ENCODE measurements around the gene PRSS8.
"Not testable (repeated sequence)": the region's sequence is repeated elsewhere in the genome, so short reads cannot be mapped to it uniquely, and the experiment has no call there.

PRSS8 gene

DNA sequence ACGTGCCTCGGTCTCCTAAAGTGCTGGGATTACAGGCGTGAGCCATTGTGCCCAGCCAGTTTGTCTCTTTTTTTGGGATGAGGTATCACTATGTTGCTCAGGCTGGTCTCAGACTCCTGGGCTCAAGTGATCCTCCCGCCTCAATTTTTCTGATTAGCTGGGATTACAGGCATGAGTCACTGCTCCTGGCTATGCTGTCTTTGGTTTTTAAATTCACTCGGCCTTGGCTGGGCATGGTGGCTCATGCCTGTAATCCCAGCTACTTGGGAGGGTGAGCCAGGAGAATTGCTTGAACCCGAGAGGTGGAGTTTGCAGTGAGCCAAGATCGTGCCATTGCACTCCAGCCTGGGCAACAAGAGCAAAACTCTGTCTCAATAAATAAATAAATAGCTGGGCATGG is 8.9 kb upstream of the PRSS8 start:
- not testable (repeated sequence) for DNase-seq (ENCODE audit: low spot score)

DNA sequence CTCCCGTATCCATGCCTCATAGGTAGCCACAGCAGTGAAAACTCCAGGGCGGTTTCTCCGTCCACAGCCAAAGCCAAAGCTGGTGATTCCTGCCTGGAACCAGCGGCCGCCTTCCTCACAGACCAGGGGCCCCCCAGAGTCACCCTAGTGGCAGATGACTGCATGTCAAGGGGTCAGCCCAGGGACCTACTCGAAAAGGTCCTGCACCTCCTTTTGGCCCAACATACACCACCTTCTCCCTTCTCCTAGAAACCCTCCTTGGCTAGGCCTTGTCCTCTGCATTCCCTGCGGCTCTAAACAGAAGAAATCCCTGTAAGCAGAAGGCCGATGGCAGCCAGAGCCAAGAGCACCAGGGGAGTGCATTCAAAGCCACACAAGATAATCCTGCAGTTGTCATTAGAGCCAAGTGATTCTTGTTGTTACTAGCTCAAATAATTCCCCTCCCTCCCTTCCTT is 8.2 kb upstream of the PRSS8 start:
- DNase-seq (ENCODE audit: low spot score) = no peak

DNA sequence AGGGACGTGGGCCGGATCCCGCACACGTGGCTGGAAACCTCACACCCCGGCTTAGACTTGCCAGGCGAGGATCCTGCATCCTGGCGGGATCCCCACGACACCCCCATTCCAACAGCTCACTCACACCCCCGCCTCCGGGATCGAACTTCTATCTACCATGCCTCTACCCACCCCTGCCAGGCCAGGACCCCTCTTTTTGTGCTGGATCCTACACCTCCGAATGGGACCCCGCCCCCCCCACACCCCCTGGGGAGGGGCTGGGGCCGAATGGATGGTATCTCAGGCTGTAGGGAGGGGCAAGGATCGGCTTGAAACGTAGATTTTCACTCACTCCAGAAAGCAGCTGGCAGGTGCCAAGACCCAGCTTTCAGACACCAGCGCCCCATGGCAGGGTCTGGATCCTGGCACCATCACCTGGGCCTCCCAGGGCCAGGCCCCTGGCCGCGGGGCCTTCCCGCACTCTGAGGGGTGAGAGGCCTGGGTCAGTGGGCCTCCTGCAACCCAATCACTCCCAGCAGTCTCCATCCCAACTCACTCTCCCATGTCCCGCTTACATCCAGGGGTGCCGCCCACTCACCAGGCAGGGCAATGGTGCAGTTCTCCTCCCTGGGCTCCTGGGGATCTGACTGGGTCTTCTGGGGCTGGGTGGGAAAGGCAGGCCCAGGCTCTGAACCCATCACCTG is 7.6 kb upstream of the PRSS8 start:
- no peak for DNase-seq (ENCODE audit: low spot score)

DNA sequence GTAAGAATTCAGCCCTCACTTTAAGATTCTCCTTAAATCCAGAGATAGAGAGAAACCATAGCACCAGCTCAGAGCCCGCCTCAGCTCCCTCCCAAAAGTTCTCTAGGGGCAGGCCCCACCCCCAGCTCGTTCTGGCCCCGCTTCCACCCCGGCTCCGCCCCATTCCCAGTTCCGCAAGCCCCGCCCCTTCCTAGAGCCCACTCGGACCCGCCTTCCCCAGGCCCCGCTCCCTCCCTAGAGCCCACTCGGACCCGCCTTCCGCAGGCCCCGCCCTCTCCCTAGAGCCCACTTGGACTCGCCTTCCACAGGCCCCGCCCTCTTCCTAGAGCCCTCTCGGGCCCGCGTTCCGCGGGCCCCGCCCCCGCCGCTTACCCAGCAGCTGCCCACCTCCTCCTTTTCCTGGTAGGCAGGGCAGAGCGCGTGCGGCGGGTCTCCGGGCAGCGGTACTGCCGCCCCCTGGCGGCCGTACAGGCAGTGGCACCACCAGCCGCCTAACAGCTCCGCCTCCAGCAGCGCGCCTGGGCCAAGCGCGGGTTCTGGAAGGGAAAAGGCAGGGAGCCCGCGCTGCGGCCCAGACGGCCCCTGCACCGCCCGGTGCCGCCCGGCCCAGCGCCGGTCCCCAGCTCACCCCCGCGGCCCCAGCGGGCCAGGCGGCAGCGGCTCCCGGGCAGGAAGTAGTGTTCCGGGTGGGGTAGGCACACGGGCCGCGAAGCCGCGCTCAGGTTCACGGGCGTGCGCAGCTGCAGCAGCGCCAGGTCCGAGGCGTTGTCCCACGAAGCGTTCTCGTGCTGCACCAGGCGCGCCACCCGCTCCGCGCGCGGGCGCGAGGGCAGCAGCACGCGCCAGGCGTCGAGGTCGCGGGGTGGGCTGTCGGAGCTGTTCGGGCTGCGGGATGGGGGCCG is 6.8 kb upstream of the PRSS8 start:
- DNase-seq (ENCODE audit: low spot score) = peak; percentile 100

DNA sequence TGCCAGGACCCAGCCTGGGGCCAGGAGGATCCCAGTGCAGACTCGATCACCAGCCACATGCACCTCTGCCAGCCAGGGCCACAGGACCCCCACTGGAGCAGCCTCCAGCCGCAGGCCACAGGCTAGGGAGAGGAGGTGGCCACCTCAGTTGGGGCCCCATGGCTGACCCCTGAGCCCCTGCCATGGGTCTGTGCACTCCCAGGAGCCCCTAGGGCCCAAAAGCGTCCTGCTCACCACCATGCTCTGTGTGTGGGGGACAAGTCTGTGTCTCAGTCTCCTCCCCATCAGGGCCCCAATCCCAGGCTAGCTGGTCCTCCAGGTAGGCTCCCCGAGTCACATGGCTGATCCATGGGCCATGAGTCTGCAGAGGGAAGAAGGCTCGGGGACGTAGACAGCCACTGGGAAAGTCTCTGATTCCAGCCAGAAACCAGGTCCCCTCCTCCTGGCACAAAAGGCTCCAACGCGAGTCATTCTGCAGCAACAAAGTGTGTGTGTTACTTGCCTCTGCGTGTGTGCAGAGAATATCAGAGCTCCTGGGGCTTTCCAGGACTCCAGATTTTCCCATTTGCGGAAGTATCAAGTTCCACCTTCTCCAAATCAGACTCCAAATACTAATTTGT is 6.1 kb upstream of the PRSS8 start:
- DNase-seq (ENCODE audit: low spot score) = peak; percentile 39

DNA sequence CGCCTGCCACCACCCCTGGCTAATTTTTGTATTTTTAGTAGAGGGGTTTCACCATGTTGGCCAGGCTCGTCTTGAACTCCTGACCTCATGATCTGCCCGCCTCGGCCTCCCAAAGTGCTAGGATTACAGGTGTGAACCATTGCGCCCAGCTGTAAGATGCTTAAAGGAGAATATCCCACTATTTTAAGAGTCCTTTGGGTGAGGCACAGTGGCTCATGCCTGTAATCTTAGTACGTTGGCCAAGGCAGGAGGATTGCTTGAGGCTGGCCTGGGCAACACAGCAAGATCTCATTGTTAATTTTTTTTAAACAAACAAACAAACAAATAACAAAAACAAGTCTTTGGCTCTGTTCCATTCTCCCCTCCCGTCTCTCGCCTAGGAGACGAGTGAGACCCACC is 5.5 kb upstream of the PRSS8 start:
- DNase-seq (ENCODE audit: low spot score) = not testable (repeated sequence)

DNA sequence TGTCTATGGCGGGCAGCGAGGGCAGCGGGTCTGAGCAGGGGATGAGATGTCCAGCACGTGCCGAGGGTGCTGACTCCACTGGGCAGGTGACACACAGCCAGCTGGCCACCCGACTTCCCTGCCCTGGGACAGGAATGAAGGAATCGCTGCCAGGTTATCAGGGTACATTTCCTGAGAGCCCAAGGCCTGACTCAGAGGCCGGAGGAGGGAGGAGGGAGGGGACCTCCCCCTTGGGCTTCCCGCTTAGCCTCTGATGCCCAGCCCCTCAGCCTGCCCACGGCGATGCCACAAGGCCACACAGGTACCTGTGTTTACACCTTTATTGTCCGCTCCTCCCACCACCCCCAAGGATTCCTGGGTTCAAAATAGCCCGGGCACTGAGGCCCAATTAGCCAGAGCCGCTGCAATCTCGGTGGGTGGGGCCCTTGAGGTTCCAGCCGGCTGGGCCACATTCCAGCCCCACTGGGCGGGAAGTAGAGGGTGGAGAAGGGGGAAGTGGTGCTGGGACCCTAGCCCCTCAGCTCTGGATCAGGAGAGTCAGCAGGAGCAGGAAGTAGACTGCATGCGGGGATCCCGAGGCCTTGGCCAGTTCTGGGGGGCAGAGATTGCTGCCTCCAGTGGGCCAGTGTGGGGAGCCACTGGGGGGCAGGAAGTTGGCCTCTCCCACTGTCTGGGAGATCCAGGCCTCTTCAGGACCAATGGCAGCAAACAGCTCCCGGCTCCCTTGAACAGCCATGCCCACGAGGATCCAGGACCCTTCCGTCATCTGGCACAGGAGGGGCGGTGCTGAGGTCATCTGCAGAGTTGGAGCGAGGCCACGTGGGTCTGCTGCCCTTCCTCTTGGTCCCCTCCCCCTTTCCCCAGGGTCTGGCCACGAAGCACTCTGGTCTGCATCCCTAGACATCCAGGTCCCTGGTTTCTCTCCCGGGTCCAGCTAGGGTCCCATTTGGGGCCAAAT is 3.4 kb upstream of the PRSS8 start:
- DNase-seq (ENCODE audit: low spot score) = peak; percentile 61

DNA sequence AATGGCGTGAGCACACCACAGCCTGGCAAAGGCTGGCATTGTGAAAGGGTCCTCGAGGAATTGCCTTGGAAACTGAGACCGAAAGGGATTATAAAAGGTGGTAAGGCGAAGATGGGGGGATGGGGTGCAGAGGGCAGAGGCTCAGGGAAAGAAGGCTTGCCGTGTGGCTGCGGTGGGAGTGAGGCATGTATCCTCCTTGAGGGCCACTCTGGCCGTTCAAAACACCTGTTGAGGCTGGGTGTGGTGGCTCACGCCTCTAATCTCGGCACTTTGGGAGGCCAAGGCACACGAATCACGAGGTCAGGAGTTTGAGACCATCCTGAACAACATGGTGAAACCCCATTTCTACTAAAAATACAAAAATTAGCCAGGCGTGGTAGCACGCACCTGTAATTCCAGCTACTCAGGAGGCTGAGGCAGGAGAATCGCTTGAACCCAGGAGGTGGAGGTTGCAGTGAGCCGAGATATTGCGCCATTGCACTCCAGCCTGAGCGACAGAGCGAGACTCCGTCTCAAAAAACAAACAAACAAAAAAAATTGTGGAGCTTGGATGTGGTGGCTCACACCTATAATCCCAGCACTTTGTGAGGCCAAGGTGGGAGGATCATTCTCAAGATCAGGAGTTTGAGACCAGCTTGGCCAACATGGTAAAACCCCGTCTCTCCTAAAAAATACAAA is 1.4 kb upstream of the PRSS8 start:
- not testable (repeated sequence) for DNase-seq (ENCODE audit: low spot score)

DNA sequence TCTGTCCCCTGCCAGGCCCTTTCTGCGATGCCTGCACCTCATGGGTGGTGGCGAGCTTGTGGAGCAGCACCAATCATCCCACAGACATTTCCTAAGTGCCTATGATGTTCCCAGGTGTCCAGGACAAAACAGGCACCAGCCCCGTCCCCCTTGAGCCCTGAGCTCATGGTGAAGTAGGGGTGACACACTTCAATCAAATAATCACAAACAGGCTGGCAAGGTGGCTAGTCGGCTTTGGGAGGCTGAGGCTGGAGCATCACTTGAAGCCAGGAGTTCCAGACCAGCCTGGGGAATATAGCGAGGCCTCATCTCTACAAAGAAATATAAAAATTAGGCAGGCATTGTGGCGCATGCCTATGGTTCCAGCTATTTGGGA is 748 bp upstream of the PRSS8 start:
- no peak for DNase-seq (ENCODE audit: low spot score)

DNA sequence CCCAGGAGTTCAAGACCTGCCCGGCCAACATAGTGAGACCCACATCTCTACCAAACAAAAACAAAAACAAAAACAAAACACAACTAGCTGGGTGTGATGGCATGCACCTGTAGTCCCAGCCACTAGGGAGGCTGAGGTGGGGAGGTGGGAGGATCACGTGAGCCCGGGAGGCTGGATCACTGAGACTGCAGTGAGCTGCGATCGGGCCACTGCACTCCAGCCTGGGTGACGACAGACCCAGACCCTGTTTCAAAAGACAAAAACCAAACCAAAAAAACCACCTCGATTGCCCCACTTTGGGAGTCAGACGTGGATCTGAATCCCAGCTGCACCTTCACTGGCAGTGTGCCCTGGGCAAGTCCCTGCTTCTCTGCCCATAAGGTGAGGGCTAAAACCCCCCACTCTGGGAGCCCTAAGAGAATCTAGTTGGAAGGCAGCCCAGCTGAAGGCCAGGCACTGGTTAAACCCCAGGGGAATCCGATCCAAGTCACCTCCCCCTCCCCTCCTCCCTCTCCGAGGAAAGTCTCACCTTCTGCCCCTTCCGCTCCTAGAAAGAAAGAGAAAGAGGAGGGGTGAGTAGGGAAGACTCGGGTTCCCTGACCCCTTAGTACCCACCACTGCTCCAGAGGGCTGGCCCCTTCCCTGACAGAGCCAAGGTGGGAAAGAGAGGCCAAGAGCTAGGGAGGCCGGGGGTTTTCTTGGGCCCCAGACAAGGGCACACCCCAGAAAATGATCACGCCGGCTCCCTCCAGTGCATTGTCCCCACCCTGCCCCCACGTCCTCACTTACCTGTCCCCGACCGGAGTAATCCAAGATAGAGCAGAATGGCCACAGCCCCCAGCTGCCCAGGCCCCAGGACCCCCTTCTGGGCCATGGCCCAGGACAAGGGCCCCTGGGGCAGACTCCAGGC is 647 bp downstream of the PRSS8 start:
- no peak for DNase-seq (ENCODE audit: low spot score)

DNA sequence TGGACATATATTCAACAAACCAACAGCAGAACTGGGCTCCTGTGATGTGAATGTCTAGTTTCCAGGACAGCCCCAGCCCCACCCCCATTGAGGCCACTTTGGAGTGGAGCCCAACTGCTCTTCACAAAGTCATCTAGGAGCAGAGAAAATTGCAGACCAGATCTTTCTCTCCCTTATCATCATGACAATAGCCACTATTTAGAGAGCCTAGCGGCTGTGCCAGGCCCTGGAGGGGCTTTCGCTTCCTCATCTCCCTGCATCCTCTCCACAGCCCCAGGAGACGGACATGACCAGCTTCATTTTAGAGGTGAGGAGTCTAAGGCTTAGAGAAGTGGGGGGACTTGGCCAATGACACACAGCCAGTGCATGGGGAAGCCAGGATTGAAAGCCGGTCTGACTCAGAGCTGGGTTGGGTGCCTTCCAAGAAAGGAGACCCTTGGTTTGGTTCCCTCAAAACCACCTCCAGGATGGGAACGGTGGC is 1.4 kb downstream of the PRSS8 start:
- no peak for DNase-seq (ENCODE audit: low spot score)

DNA sequence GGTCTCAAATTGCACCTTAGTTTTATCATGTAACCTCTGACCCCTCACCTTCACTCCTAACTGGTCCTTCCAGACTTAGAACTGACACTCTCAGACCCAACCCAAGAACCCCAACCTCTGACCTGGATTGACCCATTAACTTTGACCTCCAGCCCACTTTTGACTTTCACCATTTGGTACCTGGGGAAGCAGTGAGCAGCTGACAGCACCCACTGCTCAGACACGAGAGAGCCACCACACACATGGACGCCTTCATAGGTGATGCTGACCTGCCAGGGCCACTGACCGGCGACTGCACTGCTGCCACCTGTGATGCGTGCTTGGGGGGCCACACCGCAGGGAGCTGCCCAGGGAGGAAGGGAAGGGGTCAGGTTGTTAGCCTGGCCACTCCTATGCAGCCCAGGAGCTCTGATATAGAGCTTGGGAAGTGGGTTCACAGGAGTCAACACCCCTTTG is 2.5 kb downstream of the PRSS8 start:
- no peak for DNase-seq (ENCODE audit: low spot score)

DNA sequence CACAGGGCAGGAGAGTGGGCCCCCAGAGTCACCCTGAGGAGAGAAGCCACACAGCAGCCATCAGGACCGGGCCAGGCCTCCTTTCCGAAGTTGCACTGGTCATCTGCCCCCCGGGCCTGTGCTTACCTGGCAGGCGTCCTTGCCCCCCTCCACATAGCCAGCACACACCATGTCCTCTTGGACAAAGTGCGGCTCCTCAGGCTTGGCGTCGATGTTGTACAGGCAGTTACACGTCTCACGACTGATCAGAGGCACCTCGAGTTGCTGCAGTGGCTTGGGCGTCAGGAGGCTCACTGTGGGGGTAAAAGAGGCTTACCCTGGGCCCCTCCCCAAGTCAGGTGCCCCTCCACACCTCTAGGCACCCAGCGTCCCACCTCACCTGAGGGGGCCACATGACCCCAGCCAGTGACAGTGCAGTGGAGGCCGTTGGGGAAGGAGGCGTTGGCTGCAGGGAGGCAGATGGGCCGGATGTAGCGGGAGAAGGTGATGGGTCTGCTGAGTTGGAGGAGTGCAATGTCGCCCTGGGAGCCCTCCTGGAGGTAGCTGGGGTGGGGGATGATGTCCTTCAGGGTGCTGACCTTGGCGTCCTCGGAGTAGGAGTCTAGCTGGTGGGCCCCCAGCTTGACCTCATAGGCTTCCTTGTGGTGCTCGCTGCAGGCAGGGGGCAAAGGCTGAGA is 3.1 kb downstream of the PRSS8 start:
- DNase-seq (ENCODE audit: low spot score) = no peak

DNA sequence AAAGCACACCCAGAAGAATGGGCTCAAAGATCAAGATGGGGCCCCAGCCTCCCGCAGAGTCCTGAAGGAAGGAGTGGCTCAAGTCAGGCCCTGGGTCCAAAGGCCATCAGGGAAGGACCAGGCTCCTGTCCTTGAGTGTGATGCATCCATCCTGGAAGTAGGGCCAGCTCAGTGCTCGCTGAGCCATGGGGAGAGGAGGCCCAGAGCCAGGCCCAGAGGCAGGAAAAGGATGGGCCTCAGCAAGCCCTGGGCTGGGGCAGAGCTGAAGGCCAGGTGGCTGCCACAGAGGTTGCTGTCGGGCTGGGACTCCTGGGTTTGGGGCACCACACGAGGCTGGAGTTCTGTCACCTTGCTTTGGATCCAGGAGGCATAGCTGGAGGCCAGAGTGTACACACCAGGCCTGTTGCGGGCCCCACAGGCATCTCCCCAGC is 3.7 kb downstream of the PRSS8 start:
- DNase-seq (ENCODE audit: low spot score) = no peak

DNA sequence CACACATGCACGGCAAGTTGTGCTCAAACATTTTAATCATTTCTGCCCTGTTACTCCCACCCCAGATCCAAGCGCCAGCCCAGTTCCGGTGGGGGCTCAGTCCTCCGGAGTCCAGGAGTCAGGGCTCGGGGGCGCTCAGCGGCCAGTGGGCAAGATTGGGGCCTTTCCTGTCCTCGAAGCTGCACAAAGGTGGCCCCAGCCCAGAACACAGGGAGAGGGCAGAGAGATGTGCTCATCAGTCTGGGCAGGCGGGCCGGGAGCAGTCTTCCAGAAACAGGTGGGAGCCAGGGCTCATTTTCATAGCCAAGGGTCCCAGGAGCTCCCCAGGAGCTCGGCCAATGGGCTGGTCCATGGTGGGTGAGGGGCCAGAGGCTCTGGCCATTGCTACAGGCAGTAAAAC is 4.1 kb downstream of the PRSS8 start:
- DNase-seq (ENCODE audit: low spot score) = no peak

DNA sequence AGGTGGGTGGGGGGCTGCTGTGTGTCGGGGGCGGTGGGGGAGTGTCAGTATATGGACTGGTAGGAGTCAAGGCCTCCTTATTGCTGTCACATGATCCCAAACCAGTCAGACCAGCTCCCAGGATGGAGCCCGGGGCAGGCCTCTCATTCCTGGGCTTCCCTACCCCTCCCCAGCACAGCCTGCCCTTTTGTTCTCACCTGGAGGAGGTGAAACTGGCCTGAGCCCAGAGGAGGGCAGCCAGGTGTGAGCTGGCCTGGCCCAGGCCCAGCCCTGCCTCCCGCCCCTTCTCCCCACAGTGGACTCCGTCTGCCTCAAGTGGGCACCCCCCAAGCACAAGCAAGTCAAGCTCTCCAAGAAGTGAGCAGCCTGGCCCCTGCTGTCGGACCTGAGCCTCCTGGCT is 4.6 kb downstream of the PRSS8 start:
- DNase-seq (ENCODE audit: low spot score) = no peak

DNA sequence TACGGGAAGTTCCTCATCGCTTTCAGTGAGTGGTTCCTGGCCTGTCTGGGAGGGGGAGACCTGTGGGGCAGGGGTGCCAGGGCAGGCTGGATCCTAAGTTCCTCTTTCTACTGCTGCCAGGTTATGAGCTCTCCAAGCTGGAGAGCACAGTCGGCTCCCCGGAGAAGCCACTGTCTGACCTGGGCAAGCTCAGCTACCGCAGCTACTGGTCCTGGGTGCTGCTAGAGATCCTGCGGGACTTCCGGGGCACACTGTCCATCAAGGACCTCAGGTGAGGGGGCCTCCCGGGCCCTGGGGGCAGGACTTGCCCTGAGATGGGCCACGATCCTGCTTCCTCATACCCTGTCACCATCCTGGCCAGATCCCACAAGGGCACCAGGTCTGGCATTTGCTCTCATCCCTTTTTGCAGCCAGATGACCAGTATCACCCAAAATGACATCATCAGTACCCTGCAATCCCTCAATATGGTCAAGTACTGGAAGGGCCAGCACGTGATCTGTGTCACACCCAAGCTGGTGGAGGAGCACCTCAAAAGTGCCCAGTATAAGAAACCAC is 5.1 kb downstream of the PRSS8 start:
- no peak for DNase-seq (ENCODE audit: low spot score)

DNA sequence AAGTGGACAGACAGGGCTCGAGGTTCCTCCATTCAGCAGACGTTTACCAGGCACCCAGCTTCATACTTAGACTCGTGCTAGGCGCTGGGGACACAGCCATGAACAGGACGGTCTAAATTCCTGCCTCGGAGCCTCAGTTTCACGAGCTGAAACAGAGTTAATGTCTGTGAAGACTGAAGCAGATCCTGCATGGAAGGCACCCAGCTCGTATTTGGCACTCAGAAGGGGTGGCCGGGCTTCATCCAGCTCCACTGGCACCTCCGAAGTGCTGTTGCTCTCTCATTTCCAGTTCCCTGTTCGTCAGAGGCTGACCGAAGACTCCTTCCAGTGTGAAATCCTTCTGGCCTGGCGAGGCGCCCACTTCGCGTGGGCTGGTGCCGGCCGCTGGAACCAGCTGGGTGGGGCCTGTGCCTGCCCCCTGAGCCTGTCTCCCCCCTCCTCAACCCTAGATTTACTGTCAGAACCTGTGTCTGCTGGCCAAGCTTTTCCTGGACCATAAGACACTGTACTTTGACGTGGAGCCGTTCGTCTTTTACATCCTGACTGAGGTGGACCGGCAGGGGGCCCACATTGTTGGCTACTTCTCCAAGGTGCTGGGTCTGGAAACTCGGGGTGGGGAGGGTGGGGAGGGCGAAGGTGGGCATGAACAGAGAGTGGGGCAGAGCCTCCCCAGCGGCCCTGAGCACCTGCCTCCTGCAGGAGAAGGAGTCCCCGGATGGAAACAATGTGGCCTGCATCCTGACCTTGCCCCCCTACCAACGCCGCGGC is 5.8 kb downstream of the PRSS8 start:
- no peak for DNase-seq (ENCODE audit: low spot score)

Data from AG08395 (cell line).